ENCODE data around the gene ROR2. TPM values are rescaled to one million over a fixed set of nuclear protein-coding genes. Genes with fewer than 3 reads are reported as not detected.
"Not testable (repeated sequence)": the region's sequence is repeated elsewhere in the genome, so short reads cannot be mapped to it uniquely, and the experiment has no call there.

Gene ROR2
- total RNA-seq, 1 donor from 2014 or later, result 14.9 TPM

DNA sequence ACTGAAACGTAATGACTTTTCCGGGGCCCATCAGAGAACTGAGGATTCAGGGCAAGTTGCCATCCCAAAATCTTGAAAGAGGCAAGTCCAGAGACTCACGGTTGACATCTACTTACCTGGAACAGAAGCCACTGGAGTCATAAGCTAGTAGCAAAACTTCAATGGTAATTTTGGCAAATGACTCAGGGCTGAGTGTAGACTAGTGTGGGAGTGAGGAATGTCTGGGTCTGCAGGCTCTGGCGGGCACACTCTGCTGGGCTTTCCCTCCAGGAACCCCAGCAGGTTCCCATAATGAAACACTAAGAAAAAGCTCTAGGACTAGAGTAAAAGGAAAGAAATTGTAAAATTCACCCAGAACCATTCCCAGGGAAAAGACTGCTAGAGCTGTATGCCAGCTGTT lies 403.5 kb downstream of the ROR2 start:
- no peaks in the 10 kb centered on the region for H3K27me3 Mint-ChIP-seq (ENCODE audit: low read depth)
- no peaks in the 10 kb centered on the region for H3K36me3 Mint-ChIP-seq (ENCODE audit: low read depth)
- H3K4me3 Mint-ChIP-seq, result no peak overlapping the region
- H3K9me3 Mint-ChIP-seq, result peaks cover 10% of the 10 kb centered on the region
- no peaks in the 10 kb centered on the region for H3K4me1 Mint-ChIP-seq
- no peak for DNase-seq (ENCODE audit: low read depth, low spot score)
- H3K27ac Mint-ChIP-seq (ENCODE audit: unreplicated experiment), result no peak overlapping the region
- no peak for TF ChIP-seq CTCF (conservative IDR thresholded peaks at IDR 0.05)

DNA sequence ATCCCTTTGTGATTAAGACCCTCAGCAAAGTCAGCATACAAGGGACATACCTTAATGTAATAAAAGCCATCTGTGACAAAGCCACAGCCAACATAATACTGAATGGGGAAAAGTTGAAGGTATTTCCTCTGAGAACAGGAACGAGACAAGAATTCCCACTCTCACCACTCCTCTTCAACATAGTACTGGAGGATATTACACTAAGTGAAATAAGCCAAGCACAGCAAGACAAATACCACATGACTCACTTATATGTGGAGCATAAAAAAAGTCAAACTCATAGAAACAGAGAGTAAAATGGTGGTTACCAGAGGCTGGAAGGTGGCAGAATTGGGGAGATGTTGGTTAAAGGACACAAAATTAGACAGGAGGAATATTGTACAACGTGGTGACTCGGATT lies 408.3 kb downstream of the ROR2 start:
- Mint-ChIP-seq H3K9me3 (peaks cover 7% of the 10 kb centered on the region), H3K4me1 (no peaks in the 10 kb centered on the region), H3K27ac (ENCODE audit: unreplicated experiment) (no peak overlapping the region), H3K36me3 (ENCODE audit: low read depth) (peaks cover 3% of the 10 kb centered on the region), H3K4me3 (no peak overlapping the region), H3K27me3 (ENCODE audit: low read depth) (no peaks in the 10 kb centered on the region)
- no peak for DNase-seq (ENCODE audit: low read depth, low spot score)
- no peak for TF ChIP-seq CTCF (conservative IDR thresholded peaks at IDR 0.05)

DNA sequence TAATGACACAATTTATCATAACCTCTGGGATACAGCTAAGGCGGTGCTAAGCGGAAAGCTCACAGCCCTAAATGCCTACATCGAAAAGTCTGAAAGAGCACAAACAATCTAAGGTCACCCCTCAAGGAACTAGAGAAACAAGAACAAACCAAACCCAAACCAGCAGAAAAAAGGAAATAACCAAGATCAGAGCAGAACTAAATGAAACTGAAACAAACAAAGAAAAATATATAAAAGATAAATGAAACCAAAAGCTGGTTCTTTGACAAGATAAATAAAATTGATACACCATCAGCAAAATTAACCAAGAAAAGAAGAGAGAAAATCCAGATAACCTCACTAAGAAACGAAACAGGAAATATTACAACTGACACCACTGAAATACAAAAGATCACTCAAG lies 409.5 kb downstream of the ROR2 start:
- H3K36me3 Mint-ChIP-seq (ENCODE audit: low read depth); H3K4me1 Mint-ChIP-seq; H3K27ac Mint-ChIP-seq (ENCODE audit: unreplicated experiment); H3K9me3 Mint-ChIP-seq; H3K4me3 Mint-ChIP-seq; DNase-seq (ENCODE audit: low read depth, low spot score); H3K27me3 Mint-ChIP-seq (ENCODE audit: low read depth): not testable (repeated sequence)

- no peaks in the 10 kb centered on the region for H3K27me3 Mint-ChIP-seq (ENCODE audit: low read depth)
- no peak for TF ChIP-seq CTCF (conservative IDR thresholded peaks at IDR 0.05)
- H3K4me3 Mint-ChIP-seq, result no peak overlapping the region
- peaks cover 3% of the 10 kb centered on the region for H3K36me3 Mint-ChIP-seq (ENCODE audit: low read depth)
- peaks cover 4% of the 10 kb centered on the region for H3K9me3 Mint-ChIP-seq
- no peak for DNase-seq (ENCODE audit: low read depth, low spot score)
- no peaks in the 10 kb centered on the region for H3K4me1 Mint-ChIP-seq
- no peak overlapping the region for H3K27ac Mint-ChIP-seq (ENCODE audit: unreplicated experiment)
Observed at GRCh38 chr9:91536211-91536691, 413.8 kb downstream of the ROR2 start.

DNA sequence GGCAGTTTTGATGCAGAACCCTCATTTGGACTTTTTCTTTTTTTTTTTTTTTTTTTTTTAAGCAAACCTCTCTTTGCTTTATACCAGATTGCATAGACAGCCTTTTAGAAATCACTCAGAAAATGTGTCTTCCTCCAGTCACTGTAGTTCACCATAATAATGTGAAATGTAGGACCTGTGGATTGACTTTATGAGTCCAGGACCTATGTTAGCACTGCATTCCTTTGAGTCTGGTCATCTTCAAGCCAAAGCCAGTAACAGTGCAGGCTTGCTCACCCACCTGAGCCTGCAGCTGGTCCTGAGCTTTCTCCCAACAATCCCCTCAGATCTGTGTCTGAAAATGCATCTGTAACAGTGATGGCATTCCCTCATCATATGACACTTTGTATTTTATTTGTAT lies 415.7 kb downstream of the ROR2 start:
- H3K4me3 Mint-ChIP-seq, result no peak overlapping the region
- no peak for TF ChIP-seq CTCF (conservative IDR thresholded peaks at IDR 0.05)
- no peak for DNase-seq (ENCODE audit: low read depth, low spot score)
- no peaks in the 10 kb centered on the region for H3K27me3 Mint-ChIP-seq (ENCODE audit: low read depth)
- peaks cover 3% of the 10 kb centered on the region for H3K9me3 Mint-ChIP-seq
- H3K4me1 Mint-ChIP-seq, result no peaks in the 10 kb centered on the region
- H3K27ac Mint-ChIP-seq (ENCODE audit: unreplicated experiment), result no peak overlapping the region
- peaks cover 3% of the 10 kb centered on the region for H3K36me3 Mint-ChIP-seq (ENCODE audit: low read depth)

DNA sequence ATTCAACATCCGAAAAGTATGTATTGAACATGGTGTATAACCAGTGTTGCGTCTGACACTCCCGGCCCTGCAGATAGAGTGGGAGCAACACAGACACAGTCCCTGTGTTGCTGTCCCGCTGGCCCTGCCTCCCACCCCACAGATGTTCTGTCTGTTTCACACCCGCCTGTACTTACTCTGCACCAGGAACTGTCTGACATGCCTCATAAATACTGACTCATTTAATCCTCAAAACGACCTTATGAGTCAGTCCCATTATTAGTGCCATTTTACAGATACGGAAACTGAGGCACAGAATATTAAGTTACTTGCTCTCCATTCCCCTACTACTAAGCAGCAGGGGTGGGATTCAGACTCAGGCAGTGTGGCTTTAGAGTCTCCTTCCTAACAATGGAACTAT lies 416.6 kb downstream of the ROR2 start:
- Mint-ChIP-seq H3K27me3 (ENCODE audit: low read depth) (no peaks in the 10 kb centered on the region), H3K27ac (ENCODE audit: unreplicated experiment) (no peak overlapping the region), H3K4me1 (no peaks in the 10 kb centered on the region), H3K9me3 (no peaks in the 10 kb centered on the region), H3K36me3 (ENCODE audit: low read depth) (no peaks in the 10 kb centered on the region), H3K4me3 (no peak overlapping the region)
- no peak for DNase-seq (ENCODE audit: low read depth, low spot score)
- TF ChIP-seq CTCF (conservative IDR thresholded peaks at IDR 0.05), result no peak

All from neural crest cell (in vitro differentiated cells).